ENCODE measurements around the gene MAPK14. TPM values are rescaled to one million over a fixed set of nuclear protein-coding genes. Genes with fewer than 3 reads are reported as not detected.

The MAPK14 gene
- 20.9 to 28.6 TPM (median 27.4 TPM) in 5 replicates for total RNA-seq (2022; extraction: Qiagen RNA extraction)

GRCh38 chr6:36027501-36028087 lies at the start of gene MAPK14:
TSS of gene MAPK14 (plus strand) at chr6:36027808. CDS start at chr6:36028158, 350 bp downstream.

GRCh38 chr6:36023996-36024795 lies 3.4 kb upstream of the MAPK14 start, which contains the start of gene SLC26A8:
TSS of gene SLC26A8 (minus strand) at chr6:36024641. CDS start at chr6:36019707, 4,934 bp downstream.

GRCh38 chr6:36129941-36130666 lies 102.5 kb downstream of the MAPK14 start, which contains the start of gene MAPK13:
TSS of gene MAPK13 (plus strand) at chr6:36130513. CDS start at chr6:36130583, 70 bp downstream.

Other genes with a start within 250 kb of the MAPK14 start
- not detected in 5 replicates for gene CLPSL1, start 246.8 kb upstream of the MAPK14 start, total RNA-seq (2022; extraction: Qiagen RNA extraction)
- not detected in 5 replicates for gene CLPS, start 230.5 kb upstream of the MAPK14 start, total RNA-seq (2022; extraction: Qiagen RNA extraction)
- gene LHFPL5, start 222.5 kb upstream of the MAPK14 start, total RNA-seq (2022; extraction: Qiagen RNA extraction): 0.08 to 0.17 TPM (median 0.16 TPM) in 3 of 5 replicates, not detected in the others
- 30.5 to 40.8 TPM (median 36.1 TPM) in 5 replicates for gene SRPK1, start 106.7 kb upstream of the MAPK14 start, total RNA-seq (2022; extraction: Qiagen RNA extraction)
- gene SLC26A8, start 3.2 kb upstream of the MAPK14 start, total RNA-seq (2022; extraction: Qiagen RNA extraction): 0.02 TPM in 1 of 5 replicates, not detected in the others
- gene MAPK13, start 102.7 kb downstream of the MAPK14 start, total RNA-seq (2022; extraction: Qiagen RNA extraction): 0.48 to 0.63 TPM (median 0.58 TPM) in 5 replicates
- gene BRPF3, start 168.9 kb downstream of the MAPK14 start, total RNA-seq (2022; extraction: Qiagen RNA extraction): 7.6 to 10.6 TPM (median 10.2 TPM) in 5 replicates
- 0.03 TPM in 1 of 5 replicates, not detected in the others for gene PNPLA1, start 242.3 kb downstream of the MAPK14 start, total RNA-seq (2022; extraction: Qiagen RNA extraction)

Measured in A549 treated with dexamethasone at 1 μM for 4 hours (cell line).